Smooth muscle cell of the brain vasculature (primary cell): Measurements from ENCODE around the gene SPP2.

Source experiments
- DNase-seq: peaks from one replicate; pipeline ENCODE4 v3.0.0-alpha.2; 2012; ENCODE audit warnings: low read depth, low spot score

SPP2 gene

GRCh38 chr2:234092344-234092743, 41.8 kb downstream of the SPP2 start:
- DNase-seq, result no peak

GRCh38 chr2:234095301-234095700, 44.8 kb downstream of the SPP2 start:
- no peak for DNase-seq

GRCh38 chr2:234096164-234096563, 45.7 kb downstream of the SPP2 start:
- DNase-seq, result no peak

GRCh38 chr2:234098681-234099080, 48.2 kb downstream of the SPP2 start:
- DNase-seq, result no peak

GRCh38 chr2:234099266-234099665, 48.8 kb downstream of the SPP2 start:
- DNase-seq, result no peak

- no peak for DNase-seq
Observed at GRCh38 chr2:234100686-234101085, 50.2 kb downstream of the SPP2 start.

GRCh38 chr2:234102112-234102511, 51.6 kb downstream of the SPP2 start:
- no peak for DNase-seq

DNA sequence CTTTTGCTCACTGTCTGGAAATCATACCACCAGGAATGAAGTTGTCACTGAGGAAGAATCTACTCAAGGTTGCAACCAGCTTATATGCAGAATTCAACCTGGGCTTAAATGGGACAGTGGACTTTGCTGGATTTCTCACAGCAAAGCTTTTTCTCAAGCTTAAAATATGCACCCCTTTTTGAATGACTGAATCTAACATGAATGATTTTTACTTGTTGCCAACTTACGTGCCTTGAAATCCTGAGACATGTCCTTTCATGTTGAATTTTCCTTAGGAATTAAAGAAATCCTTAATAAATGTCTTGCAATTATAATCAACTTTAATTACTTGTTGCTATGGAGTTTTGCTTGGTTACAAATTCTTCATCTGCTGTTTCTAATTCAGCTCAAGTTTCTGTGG, 57.4 kb downstream of the SPP2 start:
- no peak for DNase-seq

- no peak for DNase-seq
Observed at GRCh38 chr2:234109321-234109720, 58.8 kb downstream of the SPP2 start.

GRCh38 chr2:234110219-234110618, 59.7 kb downstream of the SPP2 start:
- DNase-seq, result no peak

GRCh38 chr2:234111523-234111922, 61.0 kb downstream of the SPP2 start:
- DNase-seq, result no peak

GRCh38 chr2:234116010-234116409, 65.5 kb downstream of the SPP2 start:
- DNase-seq, result no peak

DNA sequence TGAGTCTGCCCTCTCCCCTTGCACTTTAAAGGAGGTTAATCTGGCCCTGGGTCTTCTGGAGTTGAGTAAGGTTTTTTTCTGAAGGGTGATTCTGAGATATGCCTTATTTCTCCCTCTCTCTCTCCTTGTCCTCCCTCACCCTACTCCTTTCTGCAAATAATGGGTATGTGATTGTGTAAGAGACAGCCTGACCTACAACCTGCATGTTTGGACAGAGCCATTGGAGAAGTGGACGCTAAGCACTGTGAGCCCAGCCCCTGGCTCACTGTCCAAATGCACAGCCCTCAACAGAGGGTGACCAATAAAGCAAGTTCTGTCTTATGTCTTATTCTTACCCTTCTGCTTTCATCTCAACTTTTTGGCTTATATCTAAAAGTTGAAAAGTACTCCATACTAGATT, 71.5 kb downstream of the SPP2 start:
- no peak for DNase-seq

GRCh38 chr2:234125451-234126145, 75.1 kb downstream of the SPP2 start:
- no peak for DNase-seq

GRCh38 chr2:234126146-234126470, 75.6 kb downstream of the SPP2 start:
- no peak for DNase-seq
